ENCODE measurements around the gene ACSL3. TPM values are rescaled to one million over a fixed set of nuclear protein-coding genes. Genes with fewer than 3 reads are reported as not detected.

ACSL3 gene
- total RNA-seq, 1 experiment from 2014 or later: 100 TPM

- ATAC-seq: peak; percentile 99
- 0 out of 2 replicates have a peak overlapping the region, but pooled peaks have one; percentile 19 for H3K27ac Mint-ChIP-seq
- peak; percentile 54 for TF ChIP-seq CTCF (IDR thresholded peaks at IDR 0.05)
- no peak for TF ChIP-seq IRF1 (CRISPR knock-in tag; IDR thresholded peaks at IDR 0.05)
Observed at GRCh38 chr2:222939208-222939856, 78.5 kb downstream of the ACSL3 start.

GRCh38 chr2:222939979-222940378 lies 79.1 kb downstream of the ACSL3 start:
- H3K4me1 Mint-ChIP-seq: peaks cover 18% of the 10 kb centered on the region
- H3K27me3 Mint-ChIP-seq (ENCODE audit: low read depth): no peaks in the 10 kb centered on the region
- TF ChIP-seq ATF2 (CRISPR knock-in tag; IDR thresholded peaks at IDR 0.05; ENCODE audit: borderline replicate concordance, low read depth) (no peak), NR1H2 (CRISPR knock-in tag; IDR thresholded peaks at IDR 0.05) (no peak)
- H3K27ac Mint-ChIP-seq: peak overlapping the region; percentile 86
- no peak overlapping the region for H3K4me3 Mint-ChIP-seq
- ATAC-seq (no peak), DNase-seq (ENCODE audit: low spot score) (no peak)
- peaks cover 23% of the 10 kb centered on the region for H3K9me3 Mint-ChIP-seq
- ChIA-PET CTCF (interaction anchor here (0.7 to 2.9 kb wide), 13 partner anchors 9 to 249 kb away, joined by 3 to 20 read pairs (median 6); no protein-coding TSS in a partner anchor), POLR2A (interaction anchor here (0.5 to 0.7 kb wide), 2 partner anchors 225 to 272 kb away, joined by 3 to 5 read pairs; no protein-coding TSS in a partner anchor)
- peaks cover 37% of the 10 kb centered on the region for H3K36me3 Mint-ChIP-seq

More at GRCh38 chr2:222939208-222939856, 78.5 kb downstream of the ACSL3 start:
- Mint-ChIP-seq H3K36me3 (peaks cover 43% of the 10 kb centered on the region), H3K4me3 (no peak overlapping the region), H3K9me3 (peaks cover 23% of the 10 kb centered on the region), H3K4me1 (peaks cover 12% of the 10 kb centered on the region), H3K27me3 (ENCODE audit: low read depth) (no peaks in the 10 kb centered on the region)
- CTCF ChIA-PET: interaction anchor here (0.5 to 2.9 kb wide), 40 partner anchors 8 to 354 kb away, joined by 3 to 20 read pairs (median 4); no protein-coding TSS in a partner anchor
- POLR2A ChIA-PET: interaction anchor here (0.5 kb wide), 1 partner anchor 224 kb away, joined by 3 read pairs; no protein-coding TSS in a partner anchor
- peak; percentile 86 for DNase-seq (ENCODE audit: low spot score)

GRCh38 chr2:222941510-222942032 lies 80.7 kb downstream of the ACSL3 start:
- TF ChIP-seq CREM (CRISPR knock-in tag; IDR thresholded peaks at IDR 0.05) (no peak), NFATC4 (CRISPR knock-in tag; IDR thresholded peaks at IDR 0.05) (no peak), HMGA2 (CRISPR knock-in tag; IDR thresholded peaks at IDR 0.05) (no peak), KAT7 (CRISPR knock-in tag; IDR thresholded peaks at IDR 0.05; ENCODE audit: borderline replicate concordance) (no peak), USF1 (CRISPR knock-in tag; IDR thresholded peaks at IDR 0.05) (no peak), NR1H2 (CRISPR knock-in tag; IDR thresholded peaks at IDR 0.05) (no peak), FOXP4 (CRISPR knock-in tag; IDR thresholded peaks at IDR 0.05) (no peak), ERG (CRISPR knock-in tag; IDR thresholded peaks at IDR 0.05) (no peak), RORB (CRISPR knock-in tag; IDR thresholded peaks at IDR 0.05) (no peak), RELA (CRISPR knock-in tag; IDR thresholded peaks at IDR 0.05; ENCODE audit: borderline replicate concordance) (no peak), NFE2L1 (CRISPR knock-in tag; IDR thresholded peaks at IDR 0.05) (no peak), PRRX2 (CRISPR knock-in tag; IDR thresholded peaks at IDR 0.05) (no peak), NR3C1 (CRISPR knock-in tag; conservative IDR thresholded peaks at IDR 0.05; ENCODE audit: low read depth) (no peak), ATF1 (CRISPR knock-in tag; IDR thresholded peaks at IDR 0.05) (no peak)

More at GRCh38 chr2:222941510-222942032, 80.7 kb downstream of the ACSL3 start:
- DNase-seq (ENCODE audit: low spot score): no peak
- no peak overlapping the region for H3K4me3 Mint-ChIP-seq
- ChIA-PET CTCF (interaction anchor here (1.2 kb wide), 1 partner anchor 251 kb away, joined by 4 read pairs; no protein-coding TSS in a partner anchor), POLR2A (interaction anchor here (0.6 kb wide), 1 partner anchor 158 kb away, joined by 5 read pairs; no protein-coding TSS in a partner anchor)
- ATAC-seq: no peak
- no peak overlapping the region for H3K27ac Mint-ChIP-seq
- H3K36me3 Mint-ChIP-seq: peaks cover 27% of the 10 kb centered on the region
- H3K27me3 Mint-ChIP-seq (ENCODE audit: low read depth): no peaks in the 10 kb centered on the region
- peaks cover 30% of the 10 kb centered on the region for H3K4me1 Mint-ChIP-seq
- peaks cover 22% of the 10 kb centered on the region for H3K9me3 Mint-ChIP-seq

Measured in WTC11 (cell line).